ENCODE results near the gene NBEA.
A peak's percentile ranks its signal among the peaks of the same experiment; 100 is the strongest.
"Not testable (repeated sequence)": the region's sequence is repeated elsewhere in the genome, so short reads cannot be mapped to it uniquely, and the experiment has no call there.

The NBEA gene

GRCh38 chr13:34941835-34942731 is at the start of gene NBEA:
Gene NBEA, plus strand, starts transcription at chr13:34942270. Its CDS starts 551 bp downstream, at chr13:34942821.
- DNase-seq = peak; percentile 15

- no peak for DNase-seq
Measured at GRCh38 chr13:34894756-34895155, 47.3 kb upstream of the NBEA start.

GRCh38 chr13:34897220-34897619 is 44.9 kb upstream of the NBEA start:
- no peak for DNase-seq

- DNase-seq = no peak
Measured at GRCh38 chr13:34899888-34900287, 42.2 kb upstream of the NBEA start.

- no peak for DNase-seq
Measured at GRCh38 chr13:34900288-34900739, 41.8 kb upstream of the NBEA start.

- DNase-seq = no peak
Measured at GRCh38 chr13:34901572-34901971, 40.5 kb upstream of the NBEA start.

GRCh38 chr13:34911159-34911558 is 30.9 kb upstream of the NBEA start:
- no peak for DNase-seq

GRCh38 chr13:34913040-34913439 is 29.0 kb upstream of the NBEA start:
- DNase-seq = no peak

GRCh38 chr13:34914416-34914815 is 27.7 kb upstream of the NBEA start:
- DNase-seq = no peak

GRCh38 chr13:34926508-34926907 is 15.6 kb upstream of the NBEA start:
- no peak for DNase-seq

GRCh38 chr13:34928676-34929075 is 13.4 kb upstream of the NBEA start:
- not testable (repeated sequence) for DNase-seq

- no peak for DNase-seq
Measured at GRCh38 chr13:34931572-34931971, 10.5 kb upstream of the NBEA start.

- DNase-seq = no peak
Measured at GRCh38 chr13:34933349-34933748, 8.7 kb upstream of the NBEA start.

- no peak for DNase-seq
Measured at GRCh38 chr13:34933786-34934185, 8.3 kb upstream of the NBEA start.

- DNase-seq = no peak
Measured at GRCh38 chr13:34935841-34936240, 6.2 kb upstream of the NBEA start.

GRCh38 chr13:34939771-34940170 is 2.3 kb upstream of the NBEA start:
- no peak for DNase-seq

- no peak for DNase-seq
Measured at GRCh38 chr13:34941436-34941834, 635 bp upstream of the NBEA start.

GRCh38 chr13:34942732-34943435 is 814 bp downstream of the NBEA start:
- no peak for DNase-seq

- no peak for DNase-seq
Measured at GRCh38 chr13:34943436-34944273, 1.6 kb downstream of the NBEA start.

- no peak for DNase-seq
Measured at GRCh38 chr13:34944274-34944634, 2.2 kb downstream of the NBEA start.

- DNase-seq = no peak
Measured at GRCh38 chr13:34944751-34945150, 2.7 kb downstream of the NBEA start.

- DNase-seq = no peak
Measured at GRCh38 chr13:34951528-34951927, 9.5 kb downstream of the NBEA start.

GRCh38 chr13:34959489-34959888 is 17.4 kb downstream of the NBEA start:
- no peak for DNase-seq
